DMS53 (cell line): ENCODE data around the gene DDX11.
"Not testable (repeated sequence)": the region's sequence is repeated elsewhere in the genome, so short reads cannot be mapped to it uniquely, and the experiment has no call there.

Experiments used
- DNase-seq: peaks from one replicate; lab custom pipeline; 2025; lab: John Stamatoyannopoulos, UW

The DDX11 gene

GRCh38 chr12:31099434-31099833 is 25.8 kb downstream of the DDX11 start:
- DNase-seq = not testable (repeated sequence)

GRCh38 chr12:31100503-31101208 is 27.0 kb downstream of the DDX11 start:
- DNase-seq = peak; percentile 98

GRCh38 chr12:31102125-31102524 is 28.5 kb downstream of the DDX11 start:
- peak; percentile 98 for DNase-seq

GRCh38 chr12:31102596-31102995 is 28.9 kb downstream of the DDX11 start:
- DNase-seq = peak; percentile 86

GRCh38 chr12:31103561-31103975 is 29.9 kb downstream of the DDX11 start:
- DNase-seq = peak; percentile 100

- peak; percentile 75 for DNase-seq
These were observed 30.6 kb downstream of the DDX11 start for GRCh38 chr12:31104220-31104619.

GRCh38 chr12:31104773-31105172 is 31.1 kb downstream of the DDX11 start:
- DNase-seq = not testable (repeated sequence)

- no peak for DNase-seq
These were observed 32.0 kb downstream of the DDX11 start for GRCh38 chr12:31105668-31106067.

GRCh38 chr12:31106101-31106803 is 32.6 kb downstream of the DDX11 start:
- peak; percentile 96 for DNase-seq

- DNase-seq = not testable (repeated sequence)
These were observed 36.1 kb downstream of the DDX11 start for GRCh38 chr12:31109773-31110172.

- DNase-seq = not testable (repeated sequence)
These were observed 36.6 kb downstream of the DDX11 start for GRCh38 chr12:31110263-31110662.

GRCh38 chr12:31115092-31115601 is 41.5 kb downstream of the DDX11 start:
- DNase-seq = not testable (repeated sequence)

GRCh38 chr12:31116846-31117202 is 43.2 kb downstream of the DDX11 start:
- DNase-seq = not testable (repeated sequence)

GRCh38 chr12:31117203-31118011 is 43.7 kb downstream of the DDX11 start:
- peak; percentile 92 for DNase-seq

GRCh38 chr12:31118347-31119191 is 44.9 kb downstream of the DDX11 start:
- peak; percentile 89 for DNase-seq

- peak; percentile 59 for DNase-seq
These were observed 45.6 kb downstream of the DDX11 start for GRCh38 chr12:31119192-31119802.

- no peak for DNase-seq
These were observed 46.1 kb downstream of the DDX11 start for GRCh38 chr12:31119803-31120211.

- DNase-seq = peak; percentile 40
These were observed 46.8 kb downstream of the DDX11 start for GRCh38 chr12:31120392-31121008.

GRCh38 chr12:31121022-31121728 is 47.5 kb downstream of the DDX11 start:
- not testable (repeated sequence) for DNase-seq

- DNase-seq = no peak
These were observed 48.8 kb downstream of the DDX11 start for GRCh38 chr12:31122481-31122880.
